Stimulated activated CD4-positive, alpha-beta T cell treated with anti-CD3 and anti-CD28 coated beads, Interleukin-4, amount 100 ng/mL, for 24 hours (primary cell): ENCODE data around the gene UBD.

Experiments
- DNase-seq: peaks from one replicate; pipeline ENCODE4 v3.0.0-alpha.2; 2020

Gene UBD

DNA sequence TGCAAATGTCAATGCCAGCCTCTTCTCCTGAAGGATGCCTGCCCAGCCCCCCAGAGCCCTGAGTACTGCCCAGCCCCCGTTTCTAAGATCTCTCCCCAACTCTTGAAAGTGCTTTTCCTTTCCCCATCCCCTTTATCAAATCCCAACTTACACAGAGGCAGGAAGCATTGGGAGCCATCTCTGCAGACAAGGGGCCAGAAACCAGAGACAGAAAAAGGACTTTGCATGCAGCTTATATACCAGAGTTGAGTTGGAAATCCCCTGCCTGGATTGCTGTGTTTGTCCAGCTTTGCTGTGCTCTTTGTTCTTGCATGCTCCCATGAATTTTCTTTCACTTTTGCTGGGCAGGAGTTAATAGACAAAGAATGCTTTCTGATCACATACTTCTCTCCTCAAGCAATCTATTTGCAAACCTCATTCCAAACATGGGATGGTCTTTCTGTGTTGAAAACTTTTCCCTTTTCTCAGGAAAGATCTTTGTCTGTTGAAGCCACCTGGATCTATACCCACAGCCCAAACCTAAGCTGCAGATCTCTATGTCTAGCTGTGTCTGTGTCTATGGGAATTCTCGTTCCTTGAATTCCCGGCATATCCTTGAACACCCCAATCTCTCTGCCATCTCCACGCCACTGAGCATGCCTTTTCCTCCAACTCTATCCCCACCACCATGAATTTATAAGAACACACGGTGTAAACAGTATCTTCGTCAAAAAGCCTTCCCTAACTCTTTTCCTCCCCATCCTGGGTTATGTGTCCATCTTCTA, at the start of gene UBD:
TSS of gene UBD (minus strand) at position 209 of the 764 bp plus-strand sequence. CDS start at position 178, 31 bp downstream.
- no peak for DNase-seq

DNA sequence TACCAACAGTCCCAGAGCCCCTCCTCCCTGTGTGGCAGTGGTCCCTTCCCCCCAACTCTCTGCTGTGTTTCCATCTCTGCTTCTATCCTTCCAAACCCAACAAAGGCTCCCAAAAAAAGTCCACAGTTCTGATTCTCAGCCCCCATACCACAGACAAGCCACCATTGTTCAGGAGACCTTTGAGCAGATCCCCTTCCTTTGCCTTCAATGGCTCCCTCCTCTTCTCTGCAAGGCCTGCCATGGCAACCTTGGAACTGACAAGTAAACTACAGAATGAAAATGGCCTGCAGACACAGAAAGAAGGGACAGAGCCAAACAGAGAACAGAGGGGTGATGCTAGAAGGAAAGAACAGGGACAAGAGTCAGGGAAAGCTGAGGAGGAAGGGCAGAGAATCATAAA, 48.6 kb upstream of the UBD start:
- DNase-seq = no peak

DNA sequence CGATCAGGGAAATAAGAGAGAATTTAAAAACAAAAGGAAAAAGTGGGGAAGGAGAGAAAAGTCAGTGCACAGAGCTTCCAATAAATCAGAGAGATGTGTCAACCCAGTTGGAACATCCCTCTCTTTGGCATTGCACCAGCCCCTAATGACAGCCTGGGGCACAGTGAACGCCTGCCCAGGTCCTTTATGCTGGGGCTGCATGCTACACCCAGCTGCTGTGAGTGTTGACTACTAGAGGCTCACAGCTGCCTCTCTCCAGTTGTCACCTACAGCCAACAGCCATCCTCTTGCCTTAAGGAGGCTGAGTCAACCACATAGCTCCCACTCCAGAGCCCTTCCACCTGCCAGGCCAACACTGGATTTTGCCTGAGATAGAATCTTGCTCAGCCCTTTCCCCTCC, 44.4 kb upstream of the UBD start:
- no peak for DNase-seq

DNA sequence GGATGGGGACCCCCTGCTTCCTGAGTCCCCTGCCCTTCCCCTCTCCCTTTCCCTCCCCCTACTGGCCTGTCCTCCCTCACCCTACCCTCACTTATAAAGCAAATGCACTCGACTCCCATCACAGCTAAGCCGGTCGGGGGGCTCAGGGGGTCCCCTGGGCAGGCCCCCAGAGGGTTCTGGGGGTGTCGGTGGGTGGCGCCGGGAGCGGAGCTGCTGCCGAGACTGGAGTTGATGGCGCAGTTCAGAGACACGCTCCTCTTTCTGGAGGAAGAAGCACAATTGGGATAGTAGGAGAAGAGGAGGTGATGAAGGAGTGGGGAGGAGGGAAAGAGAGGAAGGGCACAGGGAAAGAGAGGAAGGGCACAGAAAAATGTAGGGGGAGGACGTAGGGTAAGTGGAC, 43.9 kb upstream of the UBD start:
- no peak for DNase-seq

DNA sequence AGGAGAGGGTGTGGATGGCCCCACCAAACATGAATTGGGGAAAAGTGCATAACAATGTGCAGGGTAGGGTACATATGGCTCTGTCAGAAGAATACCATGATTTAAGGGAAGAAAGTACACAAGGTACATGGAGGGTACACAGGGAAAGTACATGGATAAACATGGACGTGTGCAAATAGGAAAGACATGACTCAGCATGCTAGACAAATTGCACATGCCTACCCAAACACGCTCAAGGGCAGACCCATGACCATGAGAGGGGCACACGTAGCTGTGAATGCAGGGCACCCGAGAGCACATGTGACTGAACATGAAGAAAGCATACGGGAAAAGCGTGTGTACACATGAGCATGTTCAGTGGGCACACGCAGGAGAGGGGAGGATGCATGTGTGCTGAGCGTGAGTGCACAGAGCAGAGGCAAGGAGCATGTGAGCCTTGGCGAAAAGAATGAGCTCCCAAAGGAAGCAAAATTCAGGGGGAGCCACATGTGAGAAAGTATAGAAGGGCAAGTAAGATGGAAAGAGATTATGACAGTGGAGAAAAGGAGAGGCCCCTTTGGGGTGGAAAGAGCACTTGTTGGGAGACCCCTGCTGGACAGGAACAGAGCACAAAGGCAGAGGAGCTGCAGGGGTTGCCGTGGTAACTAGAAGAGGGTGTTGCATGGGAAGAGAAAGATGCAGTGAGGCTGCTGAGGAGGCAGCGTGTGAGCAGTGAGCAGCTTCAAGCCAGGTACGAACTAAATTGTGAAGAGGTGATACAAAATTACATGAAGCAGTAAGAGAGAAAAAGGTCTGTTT, 43.2 kb upstream of the UBD start:
- DNase-seq = no peak

DNA sequence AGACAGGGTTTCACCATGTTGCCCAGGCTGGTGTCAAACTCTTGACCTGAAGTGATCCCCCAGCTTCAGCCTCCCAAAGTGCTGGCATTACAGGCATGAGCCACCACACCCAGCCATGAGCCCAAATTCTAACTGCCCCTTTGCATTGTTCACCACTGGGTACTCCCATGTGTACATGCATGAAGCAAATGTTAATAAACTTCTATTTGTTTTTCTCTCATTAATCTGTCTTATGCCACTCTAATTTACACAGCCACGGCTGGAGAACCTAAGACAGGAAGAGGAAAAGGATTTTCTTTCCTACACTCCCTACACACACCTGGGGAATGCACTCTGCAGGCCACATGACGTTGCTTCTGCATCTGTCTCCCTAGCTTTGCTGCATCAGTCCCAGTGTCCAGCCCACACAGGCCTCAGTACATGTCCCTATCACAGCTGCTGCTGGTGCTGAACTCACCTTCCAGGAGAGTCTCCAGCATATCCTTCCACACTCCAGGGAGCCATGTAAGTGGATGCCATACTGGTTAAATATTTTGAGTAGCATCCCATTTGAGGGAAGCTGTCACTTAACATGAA, 38.7 kb upstream of the UBD start:
- DNase-seq = no peak

DNA sequence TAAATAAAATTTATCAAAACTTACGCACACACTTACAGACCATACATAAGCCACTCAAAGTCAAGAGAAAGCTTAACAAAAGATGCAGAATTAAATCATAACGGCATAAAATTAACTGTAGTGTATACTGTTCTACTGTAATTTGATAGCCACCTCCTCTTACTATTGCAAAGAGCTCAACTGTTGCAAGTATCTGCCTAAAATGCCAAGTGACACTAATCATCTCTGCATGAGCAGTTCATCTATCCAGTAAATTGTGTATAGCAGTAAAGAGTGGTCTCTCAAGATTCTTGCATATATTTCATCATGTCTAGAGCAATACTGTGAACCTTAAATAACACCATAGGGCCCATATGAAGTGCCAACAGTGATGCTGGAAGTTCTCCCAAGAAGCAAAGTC, 37.7 kb upstream of the UBD start:
- DNase-seq = no peak

DNA sequence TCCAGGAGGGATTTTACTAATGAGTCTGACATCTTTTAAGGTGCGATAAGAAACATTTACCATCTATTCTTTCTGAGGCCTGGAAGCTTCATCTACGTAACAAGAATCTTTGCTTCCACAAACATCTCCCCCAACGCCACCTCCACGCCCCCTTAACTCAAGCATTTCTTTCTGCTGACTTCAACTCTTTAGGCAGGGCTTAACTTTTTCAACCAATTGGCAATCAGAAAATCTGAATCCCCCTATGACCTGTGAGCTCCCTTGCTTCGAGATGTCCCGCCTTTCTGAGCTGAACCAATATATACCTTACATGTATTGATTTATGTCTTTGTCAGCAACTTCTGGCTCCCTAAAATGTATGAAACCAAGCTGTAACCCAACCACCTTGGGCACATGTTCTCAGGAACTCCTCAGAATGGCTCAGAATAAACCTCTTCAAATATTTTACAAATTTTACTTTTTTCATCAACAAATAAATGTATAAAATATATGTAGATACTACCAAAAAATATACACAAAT, 36.9 kb upstream of the UBD start:
- no peak for DNase-seq

DNA sequence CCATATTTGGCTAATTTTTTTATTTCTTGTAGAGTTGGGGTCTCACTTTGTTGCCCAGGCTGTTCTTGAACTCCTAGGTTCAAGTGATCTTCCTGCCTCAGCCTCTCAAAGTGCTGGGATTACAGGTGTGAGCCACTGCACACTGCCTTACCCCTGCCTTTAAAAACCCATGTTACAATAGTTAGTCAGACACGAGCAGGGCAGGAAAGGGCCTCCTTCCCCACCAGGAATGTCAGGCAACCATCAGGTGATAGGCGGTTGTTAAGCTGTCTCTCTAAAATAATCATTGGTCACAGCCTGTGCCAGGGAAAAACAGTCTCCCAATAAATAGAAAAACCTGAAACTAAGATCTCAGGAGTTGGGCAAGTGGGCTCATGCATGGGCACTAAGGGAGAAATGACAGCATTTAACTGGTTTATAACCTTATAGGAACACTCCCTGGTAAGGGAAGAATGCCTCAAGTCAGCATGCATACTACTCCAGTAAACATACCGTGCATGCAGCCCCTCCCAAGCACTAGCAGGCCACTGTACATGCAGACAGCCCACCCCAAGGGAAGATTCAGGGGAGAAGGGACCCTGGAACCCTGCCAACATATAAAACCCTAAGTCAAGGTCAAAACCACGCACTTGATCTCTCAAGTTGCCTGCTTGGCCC, 33.8 kb upstream of the UBD start:
- no peak for DNase-seq

DNA sequence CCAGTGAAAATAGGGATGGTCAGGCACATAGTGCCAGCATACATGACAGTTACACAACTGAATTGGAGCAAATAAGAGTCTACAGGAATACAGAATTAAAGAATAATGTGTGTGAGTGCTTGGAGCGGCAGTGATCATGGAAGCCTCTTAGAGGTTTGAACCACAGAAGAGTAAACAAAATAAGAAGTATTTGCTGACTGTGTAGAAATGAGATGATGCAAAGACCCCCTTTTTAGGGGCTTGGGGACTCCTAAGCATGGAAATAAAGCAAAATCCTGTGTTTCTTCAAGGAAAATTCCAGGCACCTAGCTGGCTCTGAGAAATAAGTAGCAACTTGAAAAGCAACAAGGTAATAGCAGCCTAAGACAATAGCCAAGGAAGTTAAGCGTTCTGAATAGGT, 32.1 kb upstream of the UBD start:
- no peak for DNase-seq

DNA sequence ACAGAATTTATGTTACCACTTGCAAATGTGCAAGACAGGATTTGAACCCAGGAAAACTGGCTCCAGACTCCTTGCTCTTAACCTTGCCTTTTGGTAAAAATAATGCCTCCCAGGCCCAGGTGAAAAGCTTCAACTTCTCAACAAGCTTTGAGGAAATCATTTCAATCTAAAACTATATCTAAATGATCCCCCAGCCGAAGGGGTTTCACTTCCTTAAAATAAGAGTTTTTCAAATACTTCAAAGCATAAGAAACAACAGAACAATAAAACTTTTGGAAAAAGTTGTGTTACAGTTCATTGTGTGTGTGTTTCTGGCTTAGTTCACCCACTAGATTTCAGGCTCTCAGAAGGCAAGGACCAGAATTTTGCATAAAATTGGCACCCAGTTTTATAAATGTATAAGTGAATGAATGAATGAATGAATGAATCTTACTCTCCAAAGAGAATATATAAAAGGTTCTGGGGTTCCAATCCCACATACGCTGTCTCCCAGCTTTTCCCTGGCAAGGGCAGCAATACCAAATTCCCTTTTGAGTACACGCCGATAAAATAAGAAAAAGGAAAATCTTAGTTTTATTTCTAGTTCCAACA, 30.8 kb upstream of the UBD start:
- no peak for DNase-seq

DNA sequence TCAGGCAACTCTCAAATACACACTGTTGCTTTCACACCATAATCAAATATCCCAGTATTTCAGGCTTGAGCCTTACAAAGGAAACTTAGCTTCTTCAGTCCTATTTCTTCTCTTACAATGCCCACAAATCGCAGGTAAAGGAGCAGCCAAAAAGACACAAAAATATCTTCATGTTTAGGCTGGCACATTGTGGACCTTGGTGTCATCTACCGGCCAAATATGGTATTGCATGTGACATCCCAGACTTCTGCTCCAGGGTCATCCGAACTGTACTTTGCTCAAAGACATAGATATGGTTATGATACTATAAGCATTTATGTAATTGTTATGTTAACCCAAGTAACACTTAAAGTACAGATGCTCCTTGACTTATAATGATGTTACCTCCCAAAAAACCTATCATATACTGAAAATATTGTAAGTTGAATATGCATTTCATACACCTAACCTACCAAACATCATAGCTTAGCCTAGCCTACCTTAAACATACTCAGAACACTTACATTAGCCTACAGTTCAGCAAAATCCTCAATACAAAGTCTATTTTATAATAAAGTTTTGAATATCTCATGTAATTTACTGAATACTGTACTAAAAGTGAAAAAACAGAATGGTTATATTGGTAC, 30.0 kb upstream of the UBD start:
- DNase-seq = peak; percentile 66

DNA sequence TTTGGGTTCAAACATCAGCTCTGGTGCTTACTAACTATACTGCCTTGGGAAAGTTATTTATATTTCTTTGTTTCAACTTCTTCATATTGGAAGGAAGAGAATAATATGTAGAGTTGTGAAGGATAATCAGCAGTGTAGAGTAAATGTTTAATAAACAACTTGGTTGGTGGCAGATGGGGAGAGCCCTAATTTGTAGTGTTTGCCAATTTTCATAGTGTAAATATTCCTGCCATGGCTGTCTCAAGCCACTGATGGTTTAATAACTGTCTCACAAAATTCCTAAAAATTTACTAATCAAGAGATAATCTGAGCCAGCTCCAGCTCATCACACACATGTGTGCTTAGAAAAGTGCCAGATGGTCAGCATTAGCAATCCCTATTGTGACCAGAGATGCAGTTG, 25.3 kb upstream of the UBD start, which contains the start of gene OR2H2:
TSS of gene OR2H2 (plus strand) at position 301 of the 400 bp plus-strand sequence. CDS start 2,824 bp downstream, outside the sequence.
- DNase-seq = no peak

DNA sequence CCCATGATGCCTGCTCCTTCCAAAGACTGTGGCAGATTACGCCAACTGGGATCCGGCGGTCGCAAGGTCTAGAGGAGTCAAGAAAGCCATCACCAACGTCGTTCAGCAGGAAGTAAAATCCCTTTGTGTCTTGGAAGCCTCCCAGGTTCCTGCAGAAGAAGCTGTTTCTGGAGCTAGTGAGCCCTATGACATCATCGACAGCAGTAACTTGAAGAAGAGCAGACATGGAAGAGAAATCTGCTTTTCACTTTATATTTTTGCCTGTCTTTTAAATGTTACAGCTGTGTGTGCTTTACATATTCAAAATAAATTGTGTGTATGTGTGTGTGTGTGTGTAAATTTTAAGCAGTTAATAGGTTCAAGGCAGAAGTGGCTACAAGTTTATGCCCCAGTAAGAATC, 18.0 kb upstream of the UBD start:
- no peak for DNase-seq

DNA sequence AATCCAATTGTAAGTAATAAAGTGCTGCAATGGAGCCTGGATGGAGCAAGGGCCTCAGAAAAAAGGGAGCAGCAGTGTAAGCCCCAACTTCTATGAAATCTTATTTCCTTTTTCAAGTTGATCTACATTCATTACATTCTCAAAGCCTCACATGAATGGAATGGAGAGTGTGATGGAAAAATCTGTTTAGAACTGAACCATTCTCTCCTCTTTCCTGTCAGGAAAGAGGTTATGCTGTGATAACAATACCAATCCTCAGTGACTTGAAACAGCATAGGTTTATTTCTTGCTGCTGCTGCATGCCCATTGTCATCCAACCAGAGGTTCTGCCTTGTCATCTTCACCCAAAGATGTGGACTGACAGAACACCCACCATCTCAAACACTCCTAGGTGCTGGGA, 16.5 kb upstream of the UBD start:
- no peak for DNase-seq

DNA sequence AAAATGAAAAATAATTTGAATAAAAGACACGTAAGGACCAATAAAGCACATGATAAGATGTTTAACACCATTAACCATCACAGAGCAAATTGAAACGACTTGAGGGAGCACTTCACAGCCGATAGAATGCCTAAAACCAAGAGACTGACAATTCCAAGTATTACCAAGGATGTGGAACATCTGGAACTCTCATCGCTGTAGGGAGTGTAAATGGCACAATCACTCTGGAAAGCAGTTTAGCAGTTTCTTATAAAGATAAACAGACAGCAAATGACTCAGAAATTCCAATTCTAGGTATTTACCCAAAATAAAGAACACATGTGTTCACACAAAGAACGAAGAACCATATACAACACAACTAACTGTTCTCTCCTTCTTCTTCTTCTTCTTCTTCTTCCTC, 8.5 kb upstream of the UBD start:
- DNase-seq = no peak

DNA sequence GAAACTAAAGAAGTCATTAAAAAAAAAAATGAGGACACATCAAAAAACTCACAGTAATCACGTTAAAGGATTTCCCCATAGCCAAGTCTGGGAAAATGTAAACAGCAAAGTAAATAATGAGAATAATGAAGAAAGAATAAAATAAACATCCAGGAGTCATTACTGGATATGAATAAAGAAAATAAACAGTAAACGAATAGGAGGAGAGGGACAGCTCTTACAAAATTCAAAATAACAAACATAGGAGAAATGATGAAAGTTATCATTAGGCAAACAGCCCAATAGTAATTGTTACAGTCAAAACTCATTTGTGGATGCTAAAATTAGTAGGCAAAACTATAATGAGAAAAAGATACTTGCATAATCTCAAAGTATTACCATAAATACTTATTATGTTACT, 8.0 kb upstream of the UBD start:
- DNase-seq = no peak

DNA sequence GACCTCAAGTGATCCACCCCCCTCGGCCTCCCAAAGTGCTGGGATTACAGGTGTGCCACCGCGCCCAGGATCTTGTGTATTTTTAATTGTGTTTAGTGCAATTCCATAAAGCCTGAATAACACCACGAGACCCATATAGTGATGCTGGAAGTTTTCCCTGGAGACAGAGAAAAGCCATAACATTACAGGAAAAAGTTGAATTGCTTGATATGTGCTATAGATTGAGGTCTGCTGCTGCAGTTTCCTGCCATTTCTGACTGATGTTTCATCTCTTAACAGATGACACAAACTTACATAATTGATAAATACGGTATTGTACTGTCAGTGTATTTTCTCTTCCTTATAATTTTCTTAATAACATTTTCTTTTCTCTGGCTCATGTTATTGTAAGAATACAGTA, 7.3 kb upstream of the UBD start:
- DNase-seq = no peak

DNA sequence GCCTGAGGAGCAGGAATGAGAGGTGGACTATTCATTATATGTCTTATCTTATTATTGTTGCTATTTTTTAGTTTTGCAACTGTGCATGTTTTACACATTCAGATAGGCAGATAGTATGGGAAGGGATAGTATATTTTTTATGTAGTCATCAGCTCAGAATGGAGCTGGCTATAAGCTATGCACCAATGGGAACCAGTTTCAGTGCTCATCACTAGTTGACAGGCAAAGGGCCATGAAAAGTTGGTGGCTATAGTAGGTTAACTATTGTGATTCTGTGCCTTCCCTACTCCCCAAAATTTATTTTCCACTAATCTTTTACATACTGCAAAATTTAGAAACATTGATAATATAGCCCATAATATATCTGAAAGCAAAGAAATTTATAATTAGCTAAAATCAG, 5.3 kb upstream of the UBD start:
- no peak for DNase-seq

DNA sequence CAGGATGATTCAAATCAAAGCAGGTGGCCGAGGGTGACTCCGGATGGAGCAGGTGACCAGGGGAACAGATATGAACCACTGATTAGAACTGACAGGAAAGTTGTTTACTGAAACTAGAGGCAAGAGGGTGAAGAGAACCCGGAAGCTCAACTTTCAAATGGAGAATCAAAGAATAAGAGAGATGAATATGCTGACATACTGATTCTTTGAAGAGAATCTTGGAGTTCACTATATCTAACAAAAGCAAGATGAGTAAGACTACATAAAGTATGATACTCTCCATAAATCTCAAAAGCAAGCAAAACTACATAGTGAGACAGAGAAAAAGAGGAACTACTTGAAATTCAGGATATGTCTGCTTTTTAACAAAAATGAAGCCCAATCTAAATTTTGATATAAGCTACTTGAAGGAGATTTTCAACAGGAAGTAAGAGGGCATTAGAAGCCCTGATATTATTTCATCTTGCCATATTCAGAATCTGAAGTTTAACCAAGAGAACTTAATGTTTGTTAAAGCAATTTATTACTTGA, 4.0 kb upstream of the UBD start:
- no peak for DNase-seq

DNA sequence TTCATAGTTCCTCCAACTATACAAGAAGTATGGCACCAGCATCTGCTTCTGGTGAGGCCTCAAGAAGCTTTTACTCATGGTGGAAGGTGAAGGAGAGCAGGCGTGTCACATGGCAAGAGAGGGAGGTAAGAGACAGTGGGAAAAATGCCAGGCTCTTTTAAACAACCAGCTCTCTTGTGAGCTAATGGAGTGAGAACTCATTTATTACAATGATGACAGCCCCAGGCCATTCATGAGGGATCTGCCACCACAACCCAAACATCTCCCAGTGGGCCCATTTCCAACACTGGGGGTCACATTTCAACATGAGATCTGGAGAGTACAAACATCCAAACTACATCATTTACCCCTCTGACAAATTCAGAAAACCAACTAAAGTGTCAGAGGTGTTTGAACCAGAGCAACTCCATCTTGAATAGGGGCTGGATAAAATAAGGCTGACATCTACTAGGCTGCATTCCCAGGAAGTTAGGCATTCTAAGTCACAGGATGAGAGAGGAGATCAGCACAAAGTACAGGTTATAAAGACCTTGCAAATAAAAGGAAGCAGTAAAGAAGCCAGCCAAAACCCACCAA, 2.2 kb upstream of the UBD start:
- no peak for DNase-seq

DNA sequence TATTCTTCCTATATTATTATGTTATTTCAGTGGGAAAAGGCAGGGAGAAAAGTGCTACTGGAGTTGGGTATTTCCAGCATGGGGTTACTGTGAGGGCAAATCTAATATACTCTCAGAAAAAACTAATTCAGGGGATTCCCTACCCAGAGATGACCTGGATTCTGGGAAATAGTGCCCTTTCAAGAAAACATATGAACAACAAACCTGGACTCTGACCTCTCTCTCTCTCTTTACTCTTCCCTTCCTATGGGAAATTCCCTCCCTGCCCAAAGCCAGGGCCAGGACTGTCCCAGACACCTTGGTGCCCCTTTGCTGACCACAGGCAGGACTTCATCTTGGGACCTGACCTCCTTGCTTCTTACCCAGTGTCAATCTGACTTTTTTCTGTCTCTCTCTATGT, 1.6 kb upstream of the UBD start:
- no peak for DNase-seq
